ENCODE results near the gene EPHA4.

The EPHA4 gene

DNA sequence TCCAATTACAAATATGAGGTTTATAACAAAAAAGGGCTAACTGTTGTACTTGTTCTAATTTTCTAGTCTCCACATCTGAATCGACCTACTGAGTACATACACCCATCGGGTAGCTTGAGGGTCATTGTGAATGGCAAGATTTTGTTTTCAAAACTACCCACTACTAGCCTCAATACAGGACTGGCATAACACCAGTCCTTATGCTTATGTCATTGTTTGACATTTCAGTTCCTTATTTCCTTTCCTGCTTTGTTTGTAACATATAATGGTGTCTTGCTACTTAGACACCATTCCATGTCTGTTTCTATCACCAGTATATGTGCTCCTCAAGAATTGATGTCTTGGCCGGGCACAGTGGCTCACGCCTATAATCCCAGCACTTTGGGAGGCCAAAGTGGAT lies 86.0 kb downstream of the EPHA4 start:
- TF ChIP-seq, protein P1, sequence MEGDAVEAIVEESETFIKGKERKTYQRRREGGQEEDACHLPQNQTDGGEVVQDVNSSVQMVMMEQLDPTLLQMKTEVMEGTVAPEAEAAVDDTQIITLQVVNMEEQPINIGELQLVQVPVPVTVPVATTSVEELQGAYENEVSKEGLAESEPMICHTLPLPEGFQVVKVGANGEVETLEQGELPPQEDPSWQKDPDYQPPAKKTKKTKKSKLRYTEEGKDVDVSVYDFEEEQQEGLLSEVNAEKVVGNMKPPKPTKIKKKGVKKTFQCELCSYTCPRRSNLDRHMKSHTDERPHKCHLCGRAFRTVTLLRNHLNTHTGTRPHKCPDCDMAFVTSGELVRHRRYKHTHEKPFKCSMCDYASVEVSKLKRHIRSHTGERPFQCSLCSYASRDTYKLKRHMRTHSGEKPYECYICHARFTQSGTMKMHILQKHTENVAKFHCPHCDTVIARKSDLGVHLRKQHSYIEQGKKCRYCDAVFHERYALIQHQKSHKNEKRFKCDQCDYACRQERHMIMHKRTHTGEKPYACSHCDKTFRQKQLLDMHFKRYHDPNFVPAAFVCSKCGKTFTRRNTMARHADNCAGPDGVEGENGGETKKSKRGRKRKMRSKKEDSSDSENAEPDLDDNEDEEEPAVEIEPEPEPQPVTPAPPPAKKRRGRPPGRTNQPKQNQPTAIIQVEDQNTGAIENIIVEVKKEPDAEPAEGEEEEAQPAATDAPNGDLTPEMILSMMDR (IDR thresholded peaks at IDR 0.05; ENCODE audit: low read depth, low read length), result no peak
- H3K4me3 ChIP-seq (ENCODE audit: low read depth, low read length), result no peak overlapping the region

DNA sequence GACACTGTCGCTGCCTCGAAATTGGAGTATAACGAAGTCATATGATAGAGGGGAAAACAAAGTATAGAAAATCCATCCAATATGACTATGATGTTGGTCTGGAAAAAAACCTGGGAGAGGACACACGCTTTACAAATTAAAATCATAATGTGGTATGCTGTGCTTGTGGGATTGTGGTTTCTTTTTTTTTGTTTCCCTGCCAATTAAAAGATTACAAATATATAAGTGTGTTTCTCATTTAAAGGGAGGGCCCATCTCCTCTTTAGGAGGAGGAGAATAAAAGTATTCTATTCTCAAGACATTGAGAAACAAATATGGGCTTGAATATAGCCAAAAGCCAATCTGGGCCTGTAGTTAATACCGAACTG lies 86.6 kb downstream of the EPHA4 start:
- TF ChIP-seq, protein P1 (IDR thresholded peaks at IDR 0.05; ENCODE audit: low read depth, low read length), result no peak
- no peak overlapping the region for H3K4me3 ChIP-seq (ENCODE audit: low read depth, low read length)

DNA sequence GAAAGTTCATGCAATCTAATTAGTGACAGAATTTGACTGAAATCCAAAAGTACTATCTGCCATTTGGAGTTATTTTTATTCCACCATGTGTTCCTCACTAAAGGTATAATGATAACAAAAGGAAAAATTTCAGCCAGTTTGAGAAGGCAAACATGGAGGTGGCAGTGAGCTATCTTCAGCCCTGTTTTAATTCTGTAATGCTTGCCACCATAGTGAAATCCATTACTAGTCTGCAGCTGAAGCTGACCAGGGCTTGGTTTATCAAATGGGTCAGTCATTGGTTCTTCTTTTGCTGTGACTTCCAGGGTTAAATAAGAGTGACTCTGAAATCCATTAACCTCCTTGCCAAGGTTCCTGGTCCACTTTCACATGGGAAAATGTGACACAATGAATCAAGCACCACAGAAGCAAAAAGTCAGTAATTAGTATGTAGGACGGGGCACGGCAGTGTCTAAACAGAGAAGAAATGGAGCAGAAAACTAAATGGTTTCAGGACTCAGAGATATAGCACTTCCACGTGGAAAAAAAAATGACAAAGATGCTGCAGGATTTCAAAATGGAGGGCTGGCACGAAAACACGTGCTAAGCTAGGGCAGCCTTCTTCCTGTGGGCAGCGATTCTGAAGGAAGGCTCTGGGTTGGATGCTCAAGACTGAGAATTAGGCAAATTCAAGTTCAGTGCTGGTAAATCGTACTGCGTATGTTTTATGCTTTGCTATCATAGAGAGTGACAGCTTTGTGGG lies 87.2 kb downstream of the EPHA4 start:
- TF ChIP-seq, protein P1 (IDR thresholded peaks at IDR 0.05; ENCODE audit: low read depth, low read length), result no peak
- H3K4me3 ChIP-seq (ENCODE audit: low read depth, low read length), result no peak overlapping the region

DNA sequence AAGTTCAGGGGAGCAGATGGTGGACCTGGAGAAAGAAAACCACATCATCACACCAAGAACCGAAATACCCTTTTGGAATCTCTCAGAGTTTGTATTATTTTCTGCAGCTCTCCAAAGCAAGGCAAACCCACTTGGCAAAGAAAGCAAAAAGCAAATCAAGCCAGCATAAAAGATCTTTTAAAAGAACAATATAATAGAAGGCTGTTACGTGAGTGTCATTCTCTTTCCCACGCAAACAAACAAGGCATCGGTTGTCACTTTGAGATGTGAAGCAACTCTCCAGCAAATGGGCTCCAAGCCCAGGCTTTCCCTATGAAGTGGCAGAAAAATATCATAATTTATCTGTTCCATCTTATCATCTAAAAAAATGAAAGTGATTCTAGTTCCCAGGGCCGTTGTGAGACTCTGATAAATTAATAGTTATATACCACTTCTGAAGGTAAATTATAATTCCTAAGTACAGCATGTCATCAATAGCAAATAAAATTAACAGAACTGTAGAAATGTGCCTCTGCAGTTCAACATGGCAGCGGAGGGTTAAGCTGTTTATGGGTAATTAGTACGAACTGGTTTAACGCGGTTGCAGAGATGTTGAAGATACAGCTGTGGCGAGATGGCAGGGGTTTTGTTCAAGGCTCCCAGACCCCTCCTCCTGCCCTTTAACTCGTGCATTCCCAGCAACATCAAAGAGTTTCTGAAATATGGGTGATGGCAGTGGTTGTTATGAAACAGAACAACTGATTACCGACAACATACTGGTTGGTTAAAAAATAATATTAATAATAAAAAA lies 89.2 kb downstream of the EPHA4 start:
- TF ChIP-seq, protein P1 (IDR thresholded peaks at IDR 0.05; ENCODE audit: low read depth, low read length), result no peak
- H3K4me3 ChIP-seq (ENCODE audit: low read depth, low read length), result no peak overlapping the region

DNA sequence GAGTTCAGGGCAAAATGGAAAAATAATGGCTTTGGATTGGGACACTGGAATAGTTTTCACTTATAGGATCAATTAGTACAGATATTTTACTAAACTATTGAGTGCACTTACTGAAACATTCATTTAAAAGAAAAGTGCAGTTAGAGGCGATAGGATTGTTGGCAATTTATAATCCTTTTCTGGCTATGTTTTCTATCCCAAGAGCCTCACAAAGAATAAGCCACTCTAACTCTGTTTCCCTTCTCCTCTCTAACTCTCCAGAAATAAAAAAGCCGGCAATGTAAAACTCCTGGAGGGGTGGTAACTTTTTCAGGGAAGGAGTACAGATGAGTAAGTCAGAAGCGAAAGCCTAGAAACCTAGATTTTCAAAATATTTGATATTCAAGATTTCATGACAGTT lies 91.3 kb downstream of the EPHA4 start:
- no peak overlapping the region for H3K4me3 ChIP-seq (ENCODE audit: low read depth, low read length)
- TF ChIP-seq, protein P1 (IDR thresholded peaks at IDR 0.05; ENCODE audit: low read depth, low read length), result no peak

DNA sequence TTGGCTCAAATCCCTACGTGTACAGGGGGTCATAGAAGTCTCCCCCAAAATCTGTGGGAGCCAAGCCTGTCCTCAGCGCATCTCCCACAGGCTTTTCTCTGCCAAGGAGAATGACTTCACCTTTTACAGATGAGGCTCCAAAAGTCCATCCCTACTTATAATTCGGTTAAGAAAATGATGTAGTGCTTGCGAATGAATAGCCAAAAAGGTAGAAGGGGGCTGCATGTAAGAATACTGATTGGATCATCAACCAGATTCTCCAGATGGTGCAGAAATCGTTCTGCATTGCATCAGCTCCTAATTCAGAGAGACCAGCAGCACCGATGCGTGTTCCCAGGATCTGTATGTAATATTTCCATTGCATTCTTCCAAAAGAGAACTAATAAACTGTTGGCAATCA lies 91.9 kb downstream of the EPHA4 start:
- TF ChIP-seq, protein P1 (IDR thresholded peaks at IDR 0.05; ENCODE audit: low read depth, low read length), result no peak
- no peak overlapping the region for H3K4me3 ChIP-seq (ENCODE audit: low read depth, low read length)

DNA sequence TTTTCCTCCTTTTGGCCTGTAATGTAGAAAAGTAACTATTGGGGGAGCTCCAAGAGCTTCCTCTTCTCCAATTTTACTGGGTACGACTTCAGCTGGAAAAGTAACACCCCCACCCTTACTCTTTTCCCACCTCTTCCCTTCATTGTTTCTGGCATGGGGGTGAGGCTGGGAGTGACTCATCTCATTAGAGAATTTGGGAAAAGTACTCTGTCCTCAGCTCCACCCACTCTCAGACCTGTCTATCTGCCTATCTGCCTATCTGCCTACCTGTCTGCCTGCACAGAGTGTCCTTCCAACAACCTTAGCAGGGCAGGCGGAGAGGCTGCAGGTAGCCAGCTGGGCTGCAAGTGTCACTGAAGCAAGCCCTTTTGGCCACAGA lies 93.6 kb downstream of the EPHA4 start:
- TF ChIP-seq, protein P1 (IDR thresholded peaks at IDR 0.05; ENCODE audit: low read depth, low read length), result no peak
- no peak overlapping the region for H3K4me3 ChIP-seq (ENCODE audit: low read depth, low read length)

All from WI38 (cell line).